NB4 (cell line): ENCODE measurements around the gene ACTL6A.

Experiments
- DNase-seq: peaks from one replicate; pipeline ENCODE4 v3.0.0; 2010; ENCODE audit warnings: low read depth
- H3K4me3 ChIP-seq: one replicate; pipeline ENCODE4 v1.5.1; 2011; ENCODE audit warnings: mild to moderate bottlenecking, low read depth, low read length, moderate library complexity
- MYC ChIP-seq: IDR thresholded peaks from 2 replicates; pipeline ENCODE4 v1.6.1; 2011; ENCODE audit warnings: low read depth, low read length
- POLR2A ChIP-seq: IDR thresholded peaks from 2 replicates; pipeline ENCODE4 v1.6.1; 2011; ENCODE audit warnings: mild to moderate bottlenecking; ENCODE audit not compliant: insufficient read length; ENCODE audit errors: extremely low read depth
- TF ChIP-seq, protein P1 (sequence below): IDR thresholded peaks from 2 replicates; pipeline ENCODE4 v1.6.1; 2011; ENCODE audit warnings: low read depth, low read length
- TF ChIP-seq, protein P2 (sequence below): IDR thresholded peaks from one replicate; pipeline ENCODE4 v1.5.1; 2012; ENCODE audit warnings: low read depth, low read length

ACTL6A gene

DNA sequence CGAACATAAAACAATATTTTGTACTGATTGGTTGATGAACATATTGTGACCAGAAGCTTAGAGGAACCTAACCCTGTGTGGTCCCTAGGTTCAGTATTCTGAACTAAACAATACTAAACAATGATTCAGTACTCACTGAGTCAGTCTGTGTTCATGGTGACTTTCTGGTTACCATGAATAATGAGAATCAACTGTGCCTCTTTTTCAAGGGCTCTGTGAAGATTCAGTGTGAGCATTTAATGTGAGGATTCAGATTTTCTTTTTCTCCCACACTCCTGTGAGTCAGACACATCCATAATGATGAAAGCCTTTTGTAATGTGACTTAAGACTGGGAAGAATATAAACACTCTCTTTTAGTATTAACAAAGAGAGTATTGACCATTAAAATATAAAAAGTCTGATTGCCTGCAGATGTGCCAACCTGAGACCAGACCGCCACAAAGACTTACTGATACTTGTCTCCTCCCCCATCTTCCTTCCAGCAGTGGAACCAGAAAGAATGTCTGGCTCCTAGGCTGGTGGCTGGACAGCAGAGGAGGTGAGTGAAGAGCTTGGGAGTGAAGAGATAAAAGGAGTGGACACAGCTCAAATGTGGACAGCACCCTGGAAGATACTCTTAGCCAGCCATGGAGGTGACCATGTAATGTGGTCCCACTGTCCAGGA, 17.6 kb upstream of the ACTL6A start:
- TF ChIP-seq POLR2A (no peak), MYC (no peak)
- TF ChIP-seq, protein P1, sequence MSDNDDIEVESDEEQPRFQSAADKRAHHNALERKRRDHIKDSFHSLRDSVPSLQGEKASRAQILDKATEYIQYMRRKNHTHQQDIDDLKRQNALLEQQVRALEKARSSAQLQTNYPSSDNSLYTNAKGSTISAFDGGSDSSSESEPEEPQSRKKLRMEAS: no peak
- TF ChIP-seq, protein P2, sequence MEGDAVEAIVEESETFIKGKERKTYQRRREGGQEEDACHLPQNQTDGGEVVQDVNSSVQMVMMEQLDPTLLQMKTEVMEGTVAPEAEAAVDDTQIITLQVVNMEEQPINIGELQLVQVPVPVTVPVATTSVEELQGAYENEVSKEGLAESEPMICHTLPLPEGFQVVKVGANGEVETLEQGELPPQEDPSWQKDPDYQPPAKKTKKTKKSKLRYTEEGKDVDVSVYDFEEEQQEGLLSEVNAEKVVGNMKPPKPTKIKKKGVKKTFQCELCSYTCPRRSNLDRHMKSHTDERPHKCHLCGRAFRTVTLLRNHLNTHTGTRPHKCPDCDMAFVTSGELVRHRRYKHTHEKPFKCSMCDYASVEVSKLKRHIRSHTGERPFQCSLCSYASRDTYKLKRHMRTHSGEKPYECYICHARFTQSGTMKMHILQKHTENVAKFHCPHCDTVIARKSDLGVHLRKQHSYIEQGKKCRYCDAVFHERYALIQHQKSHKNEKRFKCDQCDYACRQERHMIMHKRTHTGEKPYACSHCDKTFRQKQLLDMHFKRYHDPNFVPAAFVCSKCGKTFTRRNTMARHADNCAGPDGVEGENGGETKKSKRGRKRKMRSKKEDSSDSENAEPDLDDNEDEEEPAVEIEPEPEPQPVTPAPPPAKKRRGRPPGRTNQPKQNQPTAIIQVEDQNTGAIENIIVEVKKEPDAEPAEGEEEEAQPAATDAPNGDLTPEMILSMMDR: no peak
- DNase-seq: no peak
- H3K4me3 ChIP-seq: no peak overlapping the region

DNA sequence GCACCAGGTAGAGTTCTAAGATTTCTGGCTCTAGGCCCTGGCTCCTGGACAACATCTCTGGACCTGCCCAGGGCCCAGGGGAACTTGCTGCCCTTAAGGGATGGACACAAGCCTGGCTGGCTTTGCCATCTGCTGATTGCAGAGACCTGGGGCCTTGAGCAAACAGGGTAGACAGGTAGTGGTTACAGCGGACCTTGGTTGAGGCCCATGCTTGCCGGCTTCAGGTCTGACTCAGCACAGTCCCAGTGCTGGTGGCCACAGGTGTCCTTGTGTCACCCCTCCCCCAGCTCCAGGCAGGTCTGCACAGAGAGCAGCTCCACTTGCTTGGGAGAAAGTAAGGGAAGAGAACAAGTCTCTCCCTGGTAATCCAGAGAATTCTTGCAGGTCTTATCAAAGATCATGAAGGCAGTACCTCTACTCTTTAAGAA, 15.9 kb upstream of the ACTL6A start:
- no peak for DNase-seq
- TF ChIP-seq, protein P1: no peak
- TF ChIP-seq, protein P2: no peak
- no peak for TF ChIP-seq MYC
- H3K4me3 ChIP-seq: no peak overlapping the region

DNA sequence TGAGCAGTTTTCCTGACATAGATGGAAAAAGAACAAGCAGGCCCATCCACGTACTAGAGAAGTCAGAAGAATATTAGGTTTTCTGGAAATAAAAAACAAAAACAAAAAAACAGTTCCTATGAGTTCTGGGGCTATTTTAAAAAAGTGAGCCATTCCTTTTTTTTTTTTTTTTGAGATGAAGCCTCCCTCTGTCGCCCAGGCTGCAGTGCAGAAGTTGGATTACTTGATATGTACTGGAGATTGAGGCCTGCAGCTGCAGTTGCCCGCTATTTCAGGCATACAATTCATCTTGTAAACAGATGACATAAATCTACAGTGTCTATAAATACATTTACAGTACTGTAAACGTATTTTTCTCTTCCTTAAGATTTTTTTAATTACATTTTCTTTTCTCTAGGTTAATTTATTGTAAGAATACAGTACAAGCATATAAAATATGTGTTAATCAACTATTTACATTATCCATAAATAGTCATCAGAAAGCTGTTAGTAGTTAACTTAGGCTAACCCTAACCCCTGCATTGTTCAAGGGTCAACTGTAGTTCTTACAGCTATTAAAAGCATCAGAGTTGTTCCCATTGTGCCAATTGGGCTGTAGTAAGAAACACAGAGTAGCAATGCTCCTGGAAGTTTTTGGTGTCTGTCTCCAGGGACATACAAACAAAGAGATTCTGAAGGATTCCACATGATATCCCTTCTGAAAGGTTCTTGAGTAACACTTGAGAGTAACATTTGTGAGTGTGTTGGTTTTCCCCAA, 11.2 kb upstream of the ACTL6A start:
- TF ChIP-seq MYC (no peak), POLR2A (no peak)
- TF ChIP-seq, protein P1: no peak
- TF ChIP-seq, protein P2: no peak
- DNase-seq: no peak

DNA sequence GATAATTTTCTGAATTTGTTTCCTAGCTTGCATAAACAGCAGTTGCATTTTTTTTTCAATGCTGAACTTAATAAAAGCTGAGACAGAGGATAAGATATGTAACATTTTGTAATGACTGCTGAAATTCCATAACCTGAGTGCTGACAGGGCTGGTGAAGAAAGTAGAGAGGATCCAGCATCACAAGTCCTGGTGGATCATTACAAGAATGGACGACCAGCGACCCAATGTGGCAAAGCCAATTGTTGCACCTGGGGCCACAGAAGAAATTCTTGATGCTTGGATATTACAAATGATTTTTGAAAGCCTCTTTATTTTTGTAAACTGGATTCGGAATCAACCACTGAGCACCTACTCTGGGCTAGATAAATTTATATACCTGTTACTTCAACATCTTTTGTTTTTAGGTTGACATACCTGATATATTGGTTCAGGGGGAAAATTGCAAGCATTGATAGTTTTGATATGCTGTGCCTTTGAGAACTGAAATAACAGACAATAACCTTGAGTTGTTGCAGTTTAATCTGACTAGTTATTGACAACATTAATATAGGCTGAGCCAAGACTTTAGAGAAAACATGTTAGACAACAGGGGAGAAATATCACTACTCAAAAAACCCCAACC, 3.9 kb upstream of the ACTL6A start:
- peak; percentile 73 for DNase-seq
- TF ChIP-seq MYC: 0 out of 2 replicates have a peak, but pooled peaks have one; percentile 7
- TF ChIP-seq POLR2A: no peak
- TF ChIP-seq, protein P2: peak; percentile 79
- TF ChIP-seq, protein P1: no peak

More for the DNA sequence above, 11.2 kb upstream of the ACTL6A start:
- H3K4me3 ChIP-seq: no peak overlapping the region

DNA sequence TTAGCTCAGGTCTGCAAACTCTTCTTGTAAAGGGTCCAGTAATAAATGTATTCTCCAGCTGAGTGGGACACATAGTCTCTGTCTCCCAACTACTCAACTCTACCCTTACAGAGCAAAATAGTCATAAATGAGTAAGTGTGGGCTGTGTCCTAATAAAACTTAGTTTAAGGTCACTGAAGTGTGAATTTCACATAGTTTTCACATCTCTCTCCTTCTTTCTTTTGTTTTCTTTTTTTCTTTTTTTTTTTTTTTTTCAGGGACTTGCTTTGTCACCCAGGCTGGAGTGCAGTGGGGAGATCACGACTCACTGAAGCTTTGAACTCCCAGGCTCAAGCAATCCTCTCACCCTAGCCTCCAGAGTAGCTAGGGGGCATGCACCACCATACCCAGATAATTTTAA, 1.9 kb upstream of the ACTL6A start:
- no peak for DNase-seq
- H3K4me3 ChIP-seq: no peak overlapping the region
- TF ChIP-seq, protein P2: no peak
- TF ChIP-seq, protein P1: no peak
- TF ChIP-seq POLR2A: no peak
- TF ChIP-seq MYC: no peak

More for the DNA sequence above, 3.9 kb upstream of the ACTL6A start:
- no peak overlapping the region for H3K4me3 ChIP-seq
